ENCODE results near the gene FOXP1.

Gene FOXP1

GRCh38 chr3:71601811-71602210 lies 18.3 kb upstream of the FOXP1 start:
- Histone ChIP-seq H3K36me3 (ENCODE audit: control insufficient read depth, insufficient read depth, low read length) (no peaks in the 10 kb centered on the region), H3K4me1 (peaks cover 11% of the 10 kb centered on the region), H3K27ac (no peak overlapping the region), H3K27me3 (ENCODE audit: control insufficient read depth, insufficient read depth, low read length) (no peaks in the 10 kb centered on the region), H3K9me3 (ENCODE audit: control insufficient read depth, low read length) (no peaks in the 10 kb centered on the region), H3K4me3 (ENCODE audit: low read depth, low read length) (no peak overlapping the region), H3K4me2 (ENCODE audit: low read length) (no peak overlapping the region), H2AFZ (no peak overlapping the region), H3K9ac (no peak overlapping the region), H3K79me2 (no peaks in the 10 kb centered on the region)
- TF ChIP-seq CTCF (IDR thresholded peaks at IDR 0.05), result no peak

GRCh38 chr3:71600646-71601288 lies 17.2 kb upstream of the FOXP1 start:
- H3K9ac ChIP-seq, result no peak overlapping the region
- H2AFZ ChIP-seq, result peak overlapping the region; percentile 22
- H3K27ac ChIP-seq, result no peak overlapping the region
- no peaks in the 10 kb centered on the region for H3K79me2 ChIP-seq
- peaks cover 11% of the 10 kb centered on the region for H3K4me1 ChIP-seq
- H3K4me3 ChIP-seq (ENCODE audit: low read depth, low read length), result no peak overlapping the region
- H3K36me3 ChIP-seq (ENCODE audit: control insufficient read depth, insufficient read depth, low read length), result no peaks in the 10 kb centered on the region
- TF ChIP-seq CTCF (IDR thresholded peaks at IDR 0.05), result no peak
- no peaks in the 10 kb centered on the region for H3K27me3 ChIP-seq (ENCODE audit: control insufficient read depth, insufficient read depth, low read length)
- H3K4me2 ChIP-seq (ENCODE audit: low read length), result no peak overlapping the region
- H3K9me3 ChIP-seq (ENCODE audit: control insufficient read depth, low read length), result no peaks in the 10 kb centered on the region

GRCh38 chr3:71599416-71599815 lies 15.9 kb upstream of the FOXP1 start:
- Histone ChIP-seq H3K36me3 (ENCODE audit: control insufficient read depth, insufficient read depth, low read length) (no peaks in the 10 kb centered on the region), H3K27me3 (ENCODE audit: control insufficient read depth, insufficient read depth, low read length) (no peaks in the 10 kb centered on the region), H3K4me2 (ENCODE audit: low read length) (no peak overlapping the region), H3K9me3 (ENCODE audit: control insufficient read depth, low read length) (no peaks in the 10 kb centered on the region), H3K27ac (no peak overlapping the region), H3K4me1 (peaks cover 11% of the 10 kb centered on the region), H2AFZ (no peak overlapping the region), H3K4me3 (ENCODE audit: low read depth, low read length) (no peak overlapping the region), H3K79me2 (no peaks in the 10 kb centered on the region), H3K9ac (no peak overlapping the region)
- no peak for TF ChIP-seq CTCF (IDR thresholded peaks at IDR 0.05)

GRCh38 chr3:71598292-71598691 lies 14.8 kb upstream of the FOXP1 start:
- no peaks in the 10 kb centered on the region for H3K79me2 ChIP-seq
- no peak overlapping the region for H3K9ac ChIP-seq
- H3K4me2 ChIP-seq (ENCODE audit: low read length), result no peak overlapping the region
- H3K4me3 ChIP-seq (ENCODE audit: low read depth, low read length), result no peak overlapping the region
- no peaks in the 10 kb centered on the region for H3K9me3 ChIP-seq (ENCODE audit: control insufficient read depth, low read length)
- no peaks in the 10 kb centered on the region for H3K27me3 ChIP-seq (ENCODE audit: control insufficient read depth, insufficient read depth, low read length)
- no peak overlapping the region for H2AFZ ChIP-seq
- no peak for TF ChIP-seq CTCF (IDR thresholded peaks at IDR 0.05)
- no peaks in the 10 kb centered on the region for H3K36me3 ChIP-seq (ENCODE audit: control insufficient read depth, insufficient read depth, low read length)
- H3K4me1 ChIP-seq, result peaks cover 11% of the 10 kb centered on the region
- no peak overlapping the region for H3K27ac ChIP-seq

- Histone ChIP-seq H3K4me1 (peaks cover 11% of the 10 kb centered on the region), H3K9me3 (ENCODE audit: control insufficient read depth, low read length) (no peaks in the 10 kb centered on the region), H3K27ac (no peak overlapping the region), H3K4me3 (ENCODE audit: low read depth, low read length) (no peak overlapping the region), H3K9ac (no peak overlapping the region), H3K36me3 (ENCODE audit: control insufficient read depth, insufficient read depth, low read length) (no peaks in the 10 kb centered on the region), H3K79me2 (no peaks in the 10 kb centered on the region), H3K4me2 (ENCODE audit: low read length) (no peak overlapping the region), H2AFZ (no peak overlapping the region), H3K27me3 (ENCODE audit: control insufficient read depth, insufficient read depth, low read length) (no peaks in the 10 kb centered on the region)
- TF ChIP-seq CTCF (IDR thresholded peaks at IDR 0.05), result no peak
Observed at GRCh38 chr3:71597286-71597685, 13.8 kb upstream of the FOXP1 start.

All from parathyroid adenoma (tissue), 2 donors.